Upper lobe of left lung (tissue), 6 donors: Measurements from ENCODE around the gene B3GALT5. TPM values are rescaled to one million over a fixed set of nuclear protein-coding genes. Genes with fewer than 3 reads are reported as not detected.

Experiments
- ATAC-seq, 2 donors: fragments of 200-7000 bp; cut with Tn5 transposase; one replicate each; pipeline ENCODE4 v1.9.1; 2022; ENCODE audit warnings: mild to moderate bottlenecking in 2 of 2, moderate library complexity in 2 of 2; ENCODE audit not compliant: low FRiP score in 2 of 2
- DNase-seq, 2 donors: peaks; one replicate each; pipeline ENCODE4 v3.0.0-alpha.2; 2019 to 2020
- H3K27ac ChIP-seq, 4 donors: fragments of 200-600 bp; sonication (generic); one replicate each; pipeline ENCODE4 v1.5.1; 2016 to 2019
- H3K27me3 ChIP-seq, 4 donors: fragments of 200-600 bp; sonication (generic); one replicate each; pipeline ENCODE4 v1.5.1; 2017 to 2019
- H3K36me3 ChIP-seq, 4 donors: fragments of 200-600 bp; sonication (generic); one replicate each; pipeline ENCODE4 v1.5.1; 2016 to 2019
- H3K4me1 ChIP-seq, 4 donors: fragments of 200-600 bp; sonication (generic); one replicate each; pipeline ENCODE4 v1.5.1; 2018 to 2019
- H3K4me3 ChIP-seq, 4 donors: fragments of 200-600 bp; sonication (generic); one replicate each; pipeline ENCODE4 v1.5.1; 2017 to 2019; ENCODE audit warnings: mild to moderate bottlenecking in 2 of 4, moderate library complexity in 1 of 4
- H3K9me3 ChIP-seq, 4 donors: fragments of 200-600 bp; sonication (generic); one replicate each; pipeline ENCODE4 v1.5.1; 2018 to 2019
- EP300 ChIP-seq, 4 donors: sonication (generic); formaldehyde crosslinking; IDR thresholded peaks; one replicate each; pipeline ENCODE4 v1.5.1; 2017; ENCODE audit warnings: antibody characterized with exemption in 4 of 4, control low read depth in 2 of 4
- POLR2A ChIP-seq, 4 donors: fragments of 450-650 bp; IDR thresholded peaks; one replicate each; pipeline ENCODE4 v1.5.1; 2016 to 2017; ENCODE audit warnings: antibody characterized with exemption in 4 of 4, mild to moderate bottlenecking in 2 of 4
- POLR2AphosphoS5 ChIP-seq, 2 donors: sonication (generic); formaldehyde crosslinking; IDR thresholded peaks; one replicate each; pipeline ENCODE4 v1.5.1; 2017; ENCODE audit warnings: antibody characterized with exemption in 2 of 2
- WGBS, 2 donors: methylation state at CpG; one replicate each; pipeline ENCODE4 v1.1.5; 2017 to 2018; 5-methylcytosine and 5-hydroxymethylcytosine counted together
- total RNA-seq, 6 donors: library from RNA; depleted of rRNA in 4 of 6; stranded (reverse); fragments of >200 nt in 4 of 6; gene quantifications; one replicate each; pipeline versions ENCODE4 v1.1.0 to v1.2.1, GENCODE V29; 2016 to 2021
- TF ChIP-seq, protein P1 (sequence below), 6 experiments: fragments of 450-650 bp in 4 of 6; fragments of 200-600 bp in 2 of 6; sonication (generic) in 2 of 6; IDR thresholded peaks; one replicate each; pipeline ENCODE4 v1.5.1; 2016 to 2019; ENCODE audit warnings: antibody characterized with exemption in 6 of 6
- donor health status: DM: no; HTN: no; CAD: no; lungs with moderate emphysema.
- donor health status: DM: no; HTN: yes; CAD: no; lungs with severe emphysema.

B3GALT5 gene
- total RNA-seq, 6 donors from 2014 or later, result under 0.01 to 0.71 (median 0.09) TPM; not detected in 1

- no peak overlapping the region for H3K4me3 ChIP-seq
- TF ChIP-seq POLR2A (IDR thresholded peaks at IDR 0.05), result no peak
- no peak for TF ChIP-seq POLR2AphosphoS5 (IDR thresholded peaks at IDR 0.05)
- H3K9me3 ChIP-seq, result no peaks in the 10 kb centered on the region
- no peak overlapping the region for H3K27ac ChIP-seq
- no peaks in the 10 kb centered on the region for H3K4me1 ChIP-seq
- 91 to 93% methylated on average over 10 of the region's 10 CpGs for WGBS, 2 donors
- H3K27me3 ChIP-seq, result no peaks in the 10 kb centered on the region
- no peak for ATAC-seq
- H3K36me3 ChIP-seq, result no peaks in the 10 kb centered on the region
- DNase-seq, result no peak
These were observed 21.8 kb downstream of the B3GALT5 start for GRCh38 chr21:39634507-39634906.

- Histone ChIP-seq H3K27ac (no peak overlapping the region), H3K36me3 (no peaks in the 10 kb centered on the region), H3K4me3 (no peak overlapping the region), H3K27me3 (no peaks in the 10 kb centered on the region), H3K4me1 (no peaks in the 10 kb centered on the region), H3K9me3 (no peaks in the 10 kb centered on the region)
- no peak for ATAC-seq
- no peak for TF ChIP-seq POLR2A (IDR thresholded peaks at IDR 0.05)
- TF ChIP-seq, protein P1, sequence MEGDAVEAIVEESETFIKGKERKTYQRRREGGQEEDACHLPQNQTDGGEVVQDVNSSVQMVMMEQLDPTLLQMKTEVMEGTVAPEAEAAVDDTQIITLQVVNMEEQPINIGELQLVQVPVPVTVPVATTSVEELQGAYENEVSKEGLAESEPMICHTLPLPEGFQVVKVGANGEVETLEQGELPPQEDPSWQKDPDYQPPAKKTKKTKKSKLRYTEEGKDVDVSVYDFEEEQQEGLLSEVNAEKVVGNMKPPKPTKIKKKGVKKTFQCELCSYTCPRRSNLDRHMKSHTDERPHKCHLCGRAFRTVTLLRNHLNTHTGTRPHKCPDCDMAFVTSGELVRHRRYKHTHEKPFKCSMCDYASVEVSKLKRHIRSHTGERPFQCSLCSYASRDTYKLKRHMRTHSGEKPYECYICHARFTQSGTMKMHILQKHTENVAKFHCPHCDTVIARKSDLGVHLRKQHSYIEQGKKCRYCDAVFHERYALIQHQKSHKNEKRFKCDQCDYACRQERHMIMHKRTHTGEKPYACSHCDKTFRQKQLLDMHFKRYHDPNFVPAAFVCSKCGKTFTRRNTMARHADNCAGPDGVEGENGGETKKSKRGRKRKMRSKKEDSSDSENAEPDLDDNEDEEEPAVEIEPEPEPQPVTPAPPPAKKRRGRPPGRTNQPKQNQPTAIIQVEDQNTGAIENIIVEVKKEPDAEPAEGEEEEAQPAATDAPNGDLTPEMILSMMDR (IDR thresholded peaks at IDR 0.05), result no peak
- no peak for TF ChIP-seq POLR2AphosphoS5 (IDR thresholded peaks at IDR 0.05)
- no peak for TF ChIP-seq EP300 (IDR thresholded peaks at IDR 0.05)
- 59 to 76% methylated on average over 7 to 8 of the region's 8 CpGs for WGBS, 2 donors
- no peak for DNase-seq
These were observed 24.6 kb downstream of the B3GALT5 start for GRCh38 chr21:39637197-39637970.

DNA sequence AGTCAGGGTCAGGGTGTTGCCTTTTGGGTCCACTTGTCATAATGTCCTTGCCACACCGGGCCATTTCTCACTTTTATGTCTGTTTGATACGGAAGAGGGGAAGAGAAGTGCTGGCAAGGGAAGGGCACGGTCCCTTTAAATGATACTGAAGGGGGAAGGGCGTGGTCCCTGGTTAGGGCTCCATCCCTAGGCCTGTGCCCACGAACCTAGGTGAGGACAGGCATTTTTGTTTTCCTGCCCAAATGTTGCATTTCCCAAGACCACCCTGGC is 25.2 kb downstream of the B3GALT5 start:
- Histone ChIP-seq H3K9me3 (no peaks in the 10 kb centered on the region), H3K4me1 (no peaks in the 10 kb centered on the region), H3K36me3 (no peaks in the 10 kb centered on the region), H3K4me3 (no peak overlapping the region), H3K27ac (no peak overlapping the region), H3K27me3 (no peaks in the 10 kb centered on the region)
- no peak for ATAC-seq
- no peak for DNase-seq
- TF ChIP-seq, protein P1 (IDR thresholded peaks at IDR 0.05), result no peak
- no peak for TF ChIP-seq POLR2AphosphoS5 (IDR thresholded peaks at IDR 0.05)
- TF ChIP-seq EP300 (IDR thresholded peaks at IDR 0.05), result no peak
- 56 to 79% methylated on average over 5 of the region's 5 CpGs for WGBS, 2 donors

DNA sequence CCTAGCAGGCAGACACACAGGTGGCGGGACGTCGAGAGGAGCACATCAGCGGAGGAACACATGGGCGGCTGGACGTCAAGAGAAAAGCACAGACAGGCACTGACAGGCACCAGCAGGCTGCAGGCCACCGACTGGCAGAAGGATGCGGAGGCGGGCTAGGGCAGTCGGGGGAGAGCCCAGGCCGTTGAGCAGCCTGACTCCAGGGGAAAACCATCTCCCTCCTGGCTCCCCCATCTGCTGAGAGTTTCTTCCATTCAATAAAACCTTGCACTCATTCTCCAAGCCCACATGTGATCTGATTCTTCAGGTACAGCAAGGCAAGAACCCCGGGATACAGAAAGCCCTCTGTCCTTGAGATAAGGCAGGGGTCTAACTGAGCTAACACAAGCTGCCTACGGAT is 25.5 kb downstream of the B3GALT5 start:
- Histone ChIP-seq H3K27me3 (no peaks in the 10 kb centered on the region), H3K4me1 (no peaks in the 10 kb centered on the region), H3K4me3 (no peak overlapping the region), H3K27ac (no peak overlapping the region), H3K9me3 (no peaks in the 10 kb centered on the region), H3K36me3 (no peaks in the 10 kb centered on the region)
- 78 to 79% methylated on average over 13 of the region's 13 CpGs for WGBS, 2 donors
- peak in 1 of 2 donors; percentile 40 for DNase-seq
- TF ChIP-seq POLR2AphosphoS5 (IDR thresholded peaks at IDR 0.05) (no peak), EP300 (IDR thresholded peaks at IDR 0.05) (no peak), POLR2A (IDR thresholded peaks at IDR 0.05) (no peak)
- TF ChIP-seq, protein P1 (IDR thresholded peaks at IDR 0.05), result no peak
- ATAC-seq, result no peak

DNA sequence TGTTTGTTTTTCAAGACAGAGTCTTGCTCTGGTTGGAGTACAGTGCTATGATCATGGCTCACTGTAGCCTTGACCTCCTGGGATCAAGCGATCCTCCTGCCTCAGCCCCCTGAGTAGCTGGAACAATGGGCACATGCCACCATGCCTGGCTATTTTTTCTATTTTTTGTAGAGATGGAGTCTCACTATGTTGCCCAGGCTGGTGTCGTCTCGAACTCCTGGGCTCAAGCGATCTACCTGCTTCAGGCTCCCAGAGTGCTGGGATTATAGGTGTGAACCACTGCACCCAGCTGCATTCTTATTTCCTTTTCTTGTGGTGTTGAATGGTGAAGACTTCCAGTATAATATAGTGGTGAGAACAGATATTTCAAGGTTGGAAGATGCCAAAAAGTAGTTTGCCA is 28.0 kb downstream of the B3GALT5 start:
- no peaks in the 10 kb centered on the region for H3K27me3 ChIP-seq
- WGBS, 2 donors, result 96% methylated on average over 4 of the region's 4 CpGs
- TF ChIP-seq, protein P1 (IDR thresholded peaks at IDR 0.05), result no peak
- TF ChIP-seq POLR2A (IDR thresholded peaks at IDR 0.05) (no peak), POLR2AphosphoS5 (IDR thresholded peaks at IDR 0.05) (no peak), EP300 (IDR thresholded peaks at IDR 0.05) (no peak)

More for the DNA sequence above, 28.0 kb downstream of the B3GALT5 start:
- no peaks in the 10 kb centered on the region for H3K4me1 ChIP-seq
- no peaks in the 10 kb centered on the region for H3K9me3 ChIP-seq
- ATAC-seq (no peak), DNase-seq (no peak)
- no peak overlapping the region for H3K27ac ChIP-seq
- no peaks in the 10 kb centered on the region for H3K36me3 ChIP-seq
- no peak overlapping the region for H3K4me3 ChIP-seq
